Activated naive CD4-positive, alpha-beta T cell treated with anti-CD3 and anti-CD28 coated beads, Interleukin-2, amount 50 U/mL, for 72 hours (primary cell): ENCODE results near the gene DCLRE1B. TPM values are rescaled to one million over a fixed set of nuclear protein-coding genes. Genes with fewer than 3 reads are reported as not detected.
A peak's percentile ranks its signal among the peaks of the same experiment; 100 is the strongest.

Experiments
- ATAC-seq, 2 donors: fragments of 150-1000 bp; cut with Tn5 transposase; 2 replicates each; pipeline ENCODE4 v1.10.0; 2021; ENCODE audit warnings: mild to moderate bottlenecking in 2 of 2, moderate library complexity in 2 of 2
- DNase-seq, 2 donors: peaks; one replicate each; pipeline ENCODE4 v3.0.0; 2021 to 2022; ENCODE audit warnings: low spot score in 2 of 2
- H3K27ac Mint-ChIP-seq, 2 donors: one replicate each; pipeline ENCODE4 v1.8.0; 2022; ENCODE audit warnings: mild to moderate bottlenecking in 2 of 2, mixed read lengths in 2 of 2
- H3K36me3 Mint-ChIP-seq, 2 donors: one replicate each; pipeline ENCODE4 v1.8.0; 2022; ENCODE audit warnings: mixed read lengths in 2 of 2
- H3K9me3 Mint-ChIP-seq, 2 donors: one replicate each; pipeline ENCODE4 v1.8.0; 2022; ENCODE audit warnings: mixed read lengths in 2 of 2
- total RNA-seq, 2 donors: library from RNA; stranded (reverse); gene quantifications; one replicate each; pipeline ENCODE4 v1.2.3, GENCODE V29; 2022

Gene DCLRE1B
- total RNA-seq, 2 donors from 2014 or later: 15.9 to 21.8 TPM

GRCh38 chr1:113875714-113876113 lies 29.4 kb upstream of the DCLRE1B start:
- peaks cover 0 to 6% of the 10 kb centered on the region in 2 donors for H3K9me3 Mint-ChIP-seq
- H3K36me3 Mint-ChIP-seq: peaks cover 6 to 8% of the 10 kb centered on the region in 2 donors
- ATAC-seq (no peak), DNase-seq (no peak)
- peak overlapping the region in 1 of 2 donors; percentile 69 for H3K27ac Mint-ChIP-seq

- DNase-seq (no peak), ATAC-seq (no peak)
- Mint-ChIP-seq H3K36me3 (peaks cover 5 to 10% of the 10 kb centered on the region in 2 donors), H3K9me3 (peaks cover 0 to 6% of the 10 kb centered on the region in 2 donors), H3K27ac (peak overlapping the region in 1 of 2 donors; percentile 69)
Observed at GRCh38 chr1:113876176-113876575, 28.9 kb upstream of the DCLRE1B start.

GRCh38 chr1:113879739-113880038 lies 25.4 kb upstream of the DCLRE1B start:
- Mint-ChIP-seq H3K36me3 (peaks cover 0 to 10% of the 10 kb centered on the region in 2 donors), H3K27ac (no peak overlapping the region), H3K9me3 (peaks cover 0 to 6% of the 10 kb centered on the region in 2 donors)
- DNase-seq (no peak), ATAC-seq (no peak)

GRCh38 chr1:113881661-113882060 lies 23.5 kb upstream of the DCLRE1B start:
- no peak for ATAC-seq

GRCh38 chr1:113886417-113887401 lies 18.4 kb upstream of the DCLRE1B start:
- peak overlapping the region in 1 of 2 donors; percentile 10 for H3K27ac Mint-ChIP-seq
- ATAC-seq (no peak), DNase-seq (no peak)
- no peaks in the 10 kb centered on the region for H3K36me3 Mint-ChIP-seq
- no peaks in the 10 kb centered on the region for H3K9me3 Mint-ChIP-seq

More at GRCh38 chr1:113881661-113882060, 23.5 kb upstream of the DCLRE1B start:
- Mint-ChIP-seq H3K36me3 (peaks cover 0 to 10% of the 10 kb centered on the region in 2 donors), H3K27ac (no peak overlapping the region), H3K9me3 (no peaks in the 10 kb centered on the region)
- DNase-seq: no peak

- no peaks in the 10 kb centered on the region for H3K9me3 Mint-ChIP-seq
- ATAC-seq (no peak), DNase-seq (no peak)
- peaks cover 0 to 5% of the 10 kb centered on the region in 2 donors for H3K36me3 Mint-ChIP-seq
- peak within 1 kb of the TSS in 1 of 2 donors; percentile 10 for H3K27ac Mint-ChIP-seq
Observed at GRCh38 chr1:113887402-113888175, 17.5 kb upstream of the DCLRE1B start, which contains the start of gene BCL2L15. BCL2L15 (minus strand) TSS chr1:113887581; CDS start chr1:113887375, 206 bp downstream.

- Mint-ChIP-seq H3K36me3 (peaks cover 0 to 7% of the 10 kb centered on the region in 2 donors), H3K27ac (no peak overlapping the region), H3K9me3 (no peaks in the 10 kb centered on the region)
- no peak for DNase-seq
- ATAC-seq: peak in 1 of 2 donors; percentile 60
Observed at GRCh38 chr1:113890816-113891215, 14.3 kb upstream of the DCLRE1B start.

GRCh38 chr1:113891631-113892220 lies 13.4 kb upstream of the DCLRE1B start:
- H3K36me3 Mint-ChIP-seq: peaks cover 0 to 10% of the 10 kb centered on the region in 2 donors
- DNase-seq (no peak), ATAC-seq (no peak)
- H3K9me3 Mint-ChIP-seq: no peaks in the 10 kb centered on the region
- peak overlapping the region in 1 of 2 donors; percentile 22 for H3K27ac Mint-ChIP-seq

GRCh38 chr1:113893267-113893666 lies 11.9 kb upstream of the DCLRE1B start:
- H3K36me3 Mint-ChIP-seq: peaks cover 1 to 20% of the 10 kb centered on the region in 2 donors
- DNase-seq: no peak
- ATAC-seq: no peak

GRCh38 chr1:113895098-113895497 lies 10.0 kb upstream of the DCLRE1B start:
- DNase-seq: no peak
- Mint-ChIP-seq H3K27ac (no peak overlapping the region), H3K9me3 (no peaks in the 10 kb centered on the region), H3K36me3 (peaks cover 12 to 38% of the 10 kb centered on the region in 2 donors)
- ATAC-seq: no peak

More at GRCh38 chr1:113893267-113893666, 11.9 kb upstream of the DCLRE1B start:
- Mint-ChIP-seq H3K9me3 (no peaks in the 10 kb centered on the region), H3K27ac (peak overlapping the region in 1 of 2 donors; percentile 19)

- H3K27ac Mint-ChIP-seq: no peak overlapping the region
- H3K36me3 Mint-ChIP-seq: peaks cover 15 to 46% of the 10 kb centered on the region in 2 donors
- no peaks in the 10 kb centered on the region for H3K9me3 Mint-ChIP-seq
- ATAC-seq (no peak), DNase-seq (no peak)
Observed at GRCh38 chr1:113895961-113896360, 9.2 kb upstream of the DCLRE1B start.

GRCh38 chr1:113898241-113898814 lies 6.8 kb upstream of the DCLRE1B start:
- no peak for DNase-seq
- peak overlapping the region; percentile 43 to 63 for H3K27ac Mint-ChIP-seq
- peak in 1 of 2 donors; percentile 56 for ATAC-seq
- H3K36me3 Mint-ChIP-seq: peaks cover 30 to 64% of the 10 kb centered on the region in 2 donors
- no peaks in the 10 kb centered on the region for H3K9me3 Mint-ChIP-seq

- no peaks in the 10 kb centered on the region for H3K9me3 Mint-ChIP-seq
- peaks cover 38 to 65% of the 10 kb centered on the region in 2 donors for H3K36me3 Mint-ChIP-seq
- H3K27ac Mint-ChIP-seq: no peak overlapping the region
- DNase-seq: no peak
- no peak for ATAC-seq
Observed at GRCh38 chr1:113899111-113899510, 6.0 kb upstream of the DCLRE1B start.

- Mint-ChIP-seq H3K27ac (no peak overlapping the region), H3K9me3 (no peaks in the 10 kb centered on the region), H3K36me3 (peaks cover 45 to 65% of the 10 kb centered on the region in 2 donors)
- ATAC-seq (no peak), DNase-seq (no peak)
Observed at GRCh38 chr1:113901191-113901590, 3.9 kb upstream of the DCLRE1B start.

GRCh38 chr1:113903501-113904292 lies 1.4 kb upstream of the DCLRE1B start:
- DNase-seq (no peak), ATAC-seq (no peak)
- Mint-ChIP-seq H3K9me3 (no peaks in the 10 kb centered on the region), H3K27ac (peak overlapping the region; percentile 92 to 99), H3K36me3 (peaks cover 40 to 63% of the 10 kb centered on the region in 2 donors)
